NOMO-1 treated with dmso at 0.1 percent for 144 hours (cell line): ENCODE data around the gene CST3.
A peak's percentile ranks its signal among the peaks of the same experiment; 100 is the strongest.
"Not testable (repeated sequence)": the region's sequence is repeated elsewhere in the genome, so short reads cannot be mapped to it uniquely, and the experiment has no call there.

Source experiments
- DNase-seq: peaks from one replicate; lab custom pipeline; 2025; ENCODE audit not compliant: unreplicated experiment; lab: John Stamatoyannopoulos, UW

The CST3 gene

DNA sequence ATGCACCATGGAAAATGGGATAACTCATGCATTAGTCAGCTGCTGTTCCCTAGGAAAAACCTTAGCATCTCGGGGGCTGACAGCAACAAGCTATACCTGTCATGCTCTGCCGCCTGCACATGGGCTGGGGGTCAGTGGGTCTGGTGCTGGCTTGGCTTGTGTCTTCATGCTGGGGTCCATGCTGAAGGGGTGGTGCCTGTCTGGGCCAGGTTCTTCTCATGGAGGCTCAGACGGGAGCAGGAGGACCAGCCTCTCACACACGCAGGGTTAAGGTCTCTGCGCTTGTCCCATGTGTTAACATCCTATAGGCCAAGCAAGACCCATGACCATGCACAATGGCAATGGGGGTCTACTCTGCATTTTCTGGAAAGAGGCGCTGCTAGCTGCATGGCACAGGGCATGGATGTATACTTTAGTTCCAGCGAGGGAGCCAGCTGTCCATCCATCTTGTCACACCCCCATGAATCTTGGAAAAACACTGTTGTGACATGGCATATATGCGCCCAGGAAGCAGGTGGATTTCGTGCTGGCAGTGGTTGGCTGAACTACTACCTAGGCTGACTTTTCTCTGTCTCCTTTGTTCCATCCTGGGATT is 24.6 kb upstream of the CST3 start:
- no peak for DNase-seq

DNA sequence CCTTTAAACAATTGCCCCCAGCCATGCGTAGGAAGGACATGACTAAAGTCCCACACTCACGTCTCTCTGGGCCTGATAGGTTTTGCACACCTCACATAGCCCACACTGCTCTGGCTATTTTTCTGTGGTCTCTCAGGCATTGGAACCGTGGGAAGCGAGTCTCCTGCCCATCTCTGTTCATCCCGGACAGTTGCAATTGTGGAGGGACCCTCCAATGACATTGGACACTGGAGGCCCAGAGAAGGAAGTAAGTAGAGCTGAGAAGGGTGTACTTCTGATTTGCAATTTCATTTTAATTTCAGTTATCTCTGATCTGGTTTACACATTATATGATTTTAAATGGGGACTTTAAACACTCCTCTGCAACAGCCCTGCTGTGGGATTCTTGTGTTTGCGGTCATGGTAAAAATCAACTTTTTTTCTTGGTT is 23.3 kb upstream of the CST3 start:
- no peak for DNase-seq

GRCh38 chr20:23659989-23660837 is 22.5 kb upstream of the CST3 start:
- no peak for DNase-seq

GRCh38 chr20:23659610-23659988 is 21.8 kb upstream of the CST3 start:
- DNase-seq: not testable (repeated sequence)

DNA sequence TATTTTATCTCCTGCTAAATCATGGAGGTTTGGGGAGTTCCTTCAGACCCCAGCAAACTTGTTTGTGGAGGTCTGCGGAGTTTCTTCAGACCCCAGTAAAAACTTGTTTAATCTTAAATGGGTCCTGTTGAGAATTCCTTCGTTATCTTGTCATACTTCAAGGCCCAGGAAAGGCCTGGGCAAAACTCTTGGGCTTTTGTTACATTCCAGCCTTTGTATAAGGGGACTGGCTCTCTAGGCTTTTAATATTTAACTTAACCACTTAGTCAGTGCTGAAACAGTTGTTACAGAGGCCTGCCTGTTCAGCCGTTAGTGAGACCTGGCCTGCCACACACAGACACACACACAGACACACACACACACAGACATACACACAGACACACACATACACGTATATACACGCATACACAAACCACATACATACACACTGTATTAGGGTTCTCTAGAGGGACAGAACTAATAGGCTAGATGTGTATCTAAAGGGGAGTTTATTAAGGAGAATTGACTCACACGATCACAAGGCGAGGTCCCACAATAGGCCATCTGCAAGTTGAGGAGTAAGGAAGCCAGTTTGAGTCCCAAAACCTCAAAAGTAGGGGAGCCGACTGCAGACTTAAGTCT is 21.3 kb upstream of the CST3 start:
- no peak for DNase-seq

DNA sequence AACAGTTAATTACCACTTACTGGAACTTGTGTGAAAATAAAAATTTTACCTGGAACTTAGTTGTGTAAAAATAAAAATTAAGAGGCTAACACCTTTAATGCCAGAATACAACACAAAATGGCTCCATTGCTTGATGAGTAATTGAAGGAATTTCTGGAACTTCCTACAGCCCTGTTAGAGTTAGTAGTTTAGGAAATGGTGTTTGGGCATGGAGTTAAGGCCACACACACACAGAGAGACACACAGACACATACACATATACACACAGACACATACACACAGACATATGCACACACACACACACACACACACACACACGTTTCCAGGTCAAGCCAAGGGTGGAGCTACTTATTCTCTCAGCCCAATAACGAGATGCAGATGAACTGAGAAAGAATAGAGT is 20.6 kb upstream of the CST3 start:
- DNase-seq: no peak

- DNase-seq: no peak
Measured at GRCh38 chr20:23657202-23657601, 19.4 kb upstream of the CST3 start.

GRCh38 chr20:23656372-23656771 is 18.6 kb upstream of the CST3 start:
- DNase-seq: no peak

GRCh38 chr20:23655491-23656211 is 17.9 kb upstream of the CST3 start:
- peak; percentile 72 for DNase-seq

- no peak for DNase-seq
Measured at GRCh38 chr20:23654717-23655116, 17.0 kb upstream of the CST3 start.

DNA sequence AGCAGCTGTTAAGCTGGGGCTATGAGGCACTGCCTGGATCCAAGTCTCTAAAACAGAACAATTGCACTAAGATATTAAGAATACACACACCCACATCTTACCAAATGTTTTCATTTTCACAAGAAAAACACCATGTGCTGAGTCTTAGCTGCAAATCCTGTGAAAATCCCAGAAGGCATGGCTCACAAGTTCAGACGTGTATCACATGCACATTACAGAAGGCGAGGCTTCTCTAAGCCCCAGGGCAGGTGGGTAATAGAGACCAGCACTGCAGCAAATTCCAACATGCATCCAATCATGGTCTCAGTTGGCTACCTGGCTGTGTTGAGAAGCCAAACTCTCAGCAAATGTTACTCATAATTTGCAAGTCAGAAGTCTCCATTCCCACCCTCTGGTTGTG is 16.2 kb upstream of the CST3 start:
- no peak for DNase-seq

DNA sequence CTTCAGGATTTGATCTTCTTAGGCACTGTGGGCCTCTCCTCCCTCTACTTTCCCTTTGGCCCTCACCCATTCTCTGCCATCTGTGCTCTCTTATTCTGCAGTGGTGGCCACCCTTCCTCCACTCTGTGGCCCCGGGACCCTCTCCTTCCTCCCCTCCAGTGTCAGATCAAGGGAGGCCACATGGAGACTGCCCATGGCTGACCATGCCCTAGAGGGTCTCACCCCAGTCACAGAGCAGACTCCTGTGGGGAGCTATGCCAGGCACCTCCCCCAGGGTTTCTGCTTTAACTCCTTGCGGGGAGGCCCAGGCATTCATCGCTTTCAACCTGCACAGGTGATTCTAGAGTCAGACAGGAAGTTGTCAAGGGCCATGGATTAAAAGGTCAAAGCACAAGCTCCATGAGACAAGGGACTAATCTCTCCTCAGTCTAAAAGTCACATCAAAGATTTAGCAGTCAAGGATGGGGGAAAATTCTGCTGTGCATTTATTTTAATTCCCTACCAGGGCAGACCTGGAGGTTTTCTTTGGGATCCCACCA is 15.7 kb upstream of the CST3 start:
- no peak for DNase-seq

DNA sequence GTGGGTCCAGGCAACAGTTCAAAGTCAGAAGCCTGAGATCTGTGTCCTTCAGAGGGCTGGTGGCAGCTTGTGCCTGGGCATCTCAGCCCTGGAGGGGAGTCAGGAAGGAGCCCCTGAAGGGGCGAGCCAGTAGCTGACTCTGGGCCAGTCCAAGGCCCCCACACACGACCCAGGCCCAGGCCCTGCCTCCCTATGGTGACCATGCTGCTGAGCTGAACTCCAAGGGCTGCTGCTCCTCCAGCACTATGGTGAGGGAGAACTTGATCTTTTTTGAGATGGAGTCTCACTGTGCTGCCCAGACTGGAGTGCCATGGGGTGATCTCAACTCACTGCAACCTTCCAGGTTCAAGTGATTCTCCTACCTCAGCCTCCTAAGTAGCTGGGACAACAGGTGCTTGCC is 15.2 kb upstream of the CST3 start:
- DNase-seq: no peak

- DNase-seq: no peak
Measured at GRCh38 chr20:23652371-23652770, 14.6 kb upstream of the CST3 start.

GRCh38 chr20:23651117-23651516 is 13.4 kb upstream of the CST3 start:
- DNase-seq: no peak

GRCh38 chr20:23649830-23650417 is 12.2 kb upstream of the CST3 start:
- DNase-seq: no peak

DNA sequence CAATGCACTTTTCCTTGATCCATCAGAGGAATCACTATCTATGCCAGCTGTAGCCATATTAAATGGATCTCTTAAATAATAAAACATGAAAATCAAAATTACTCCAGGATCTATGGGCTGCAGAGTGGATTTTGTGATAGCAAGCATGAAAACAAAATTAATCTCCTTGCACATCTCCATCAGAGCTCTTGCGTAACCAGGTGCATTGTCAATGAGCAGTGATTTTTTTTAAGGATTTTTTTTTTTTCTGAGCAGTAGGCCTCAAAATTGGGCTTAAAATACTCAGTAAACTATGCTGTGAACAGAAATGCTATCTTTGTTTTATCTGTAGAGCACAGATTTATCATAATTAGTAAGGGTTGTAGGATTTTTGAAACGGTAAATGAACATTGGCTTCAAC is 11.5 kb upstream of the CST3 start:
- DNase-seq: no peak

- no peak for DNase-seq
Measured at GRCh38 chr20:23647346-23647745, 9.6 kb upstream of the CST3 start.

GRCh38 chr20:23646106-23646873 is 8.5 kb upstream of the CST3 start:
- DNase-seq: peak; percentile 29

DNA sequence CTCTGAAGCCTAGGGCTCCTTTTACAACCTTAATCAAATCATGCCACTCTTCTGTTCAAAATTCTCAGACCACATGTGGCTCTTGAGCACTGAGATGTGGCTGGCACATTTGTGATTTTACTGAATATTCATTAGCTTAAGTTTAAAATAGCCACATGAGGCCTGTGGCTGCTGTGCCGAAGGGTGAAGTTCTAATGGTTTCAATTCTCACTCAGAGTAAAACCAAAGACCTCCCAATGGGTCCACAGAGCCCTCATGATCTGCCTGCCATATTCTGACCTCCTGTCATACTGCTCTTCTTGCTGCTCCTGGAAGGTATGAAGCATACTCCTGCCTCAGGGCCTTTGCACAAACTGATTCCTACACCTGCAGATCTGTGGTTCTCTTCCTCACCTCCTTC is 7.8 kb upstream of the CST3 start:
- no peak for DNase-seq
